Stimulated activated CD4-positive, alpha-beta T cell treated with anti-CD3 and anti-CD28 coated beads, Interleukin-15, amount 100 ng/mL, for 48 hours (primary cell): ENCODE results near the gene TLR10.
"Not testable (repeated sequence)": the region's sequence is repeated elsewhere in the genome, so short reads cannot be mapped to it uniquely, and the experiment has no call there.

Experiments used
- DNase-seq, 2 donors: peaks; one replicate each; pipeline ENCODE4 v3.0.0-alpha.2; 2020; ENCODE audit warnings: low read depth in 2 of 2

TLR10 gene

DNA sequence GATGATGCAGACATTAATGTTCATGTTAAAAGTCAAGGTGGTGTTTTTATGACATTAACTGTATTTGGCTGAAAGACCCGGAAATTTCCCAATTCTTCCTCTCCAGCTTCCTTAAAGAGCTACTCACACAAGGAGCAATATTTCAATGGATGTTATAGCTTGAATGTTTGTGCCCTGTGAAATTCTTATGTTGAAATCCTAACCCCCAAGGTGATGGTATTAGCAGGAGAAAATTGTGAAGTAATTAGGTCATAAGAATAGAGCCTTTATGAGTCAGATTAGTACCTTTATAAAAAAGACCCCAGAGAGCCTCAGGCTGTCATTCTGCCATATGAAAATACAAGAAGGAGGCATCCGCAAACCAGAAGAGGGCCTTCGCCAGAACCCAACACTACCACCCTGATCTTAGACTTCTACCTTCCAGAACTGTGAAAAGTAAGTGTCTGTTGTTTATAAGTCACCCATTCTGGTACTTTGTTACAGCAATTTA, 18.2 kb upstream of the TLR10 start:
- no peak for DNase-seq

DNA sequence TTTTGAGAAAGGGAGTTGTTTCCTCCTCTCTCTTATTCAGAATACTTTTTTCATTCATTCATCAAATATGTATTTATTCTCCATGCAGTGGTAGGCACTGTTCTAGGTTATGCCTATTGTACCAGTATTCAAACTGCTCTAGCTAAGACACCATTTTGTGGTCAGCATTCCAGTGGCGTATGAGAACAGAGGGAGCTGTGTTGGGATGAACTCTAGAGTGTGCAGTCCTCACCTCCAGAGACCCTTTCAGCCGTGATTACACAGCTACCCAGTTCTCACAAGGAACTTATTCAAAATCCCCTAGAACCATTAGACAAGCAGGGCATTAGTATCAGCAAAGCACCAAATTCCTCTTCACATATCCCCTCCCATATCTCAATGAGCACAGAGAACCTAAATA, 17.6 kb upstream of the TLR10 start:
- no peak for DNase-seq

DNA sequence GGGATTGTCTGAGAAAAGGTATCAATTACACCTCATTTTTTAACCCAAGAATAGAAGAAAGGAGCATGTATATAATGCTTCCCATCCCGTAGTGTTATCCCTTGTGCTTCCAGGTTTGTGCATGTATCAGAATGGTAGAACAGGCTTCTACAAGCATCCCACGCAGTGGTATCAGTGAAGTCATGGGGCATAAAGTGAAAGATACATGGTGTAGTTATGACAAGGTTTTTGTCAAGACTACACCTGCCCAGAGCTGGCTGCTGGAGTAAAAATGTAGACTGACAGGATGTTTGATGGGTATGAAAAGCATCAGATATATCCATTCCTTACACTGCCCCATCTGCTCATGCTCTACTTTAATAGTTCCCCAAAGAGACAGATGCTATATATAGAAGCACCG, 12.3 kb upstream of the TLR10 start:
- DNase-seq, result no peak

DNA sequence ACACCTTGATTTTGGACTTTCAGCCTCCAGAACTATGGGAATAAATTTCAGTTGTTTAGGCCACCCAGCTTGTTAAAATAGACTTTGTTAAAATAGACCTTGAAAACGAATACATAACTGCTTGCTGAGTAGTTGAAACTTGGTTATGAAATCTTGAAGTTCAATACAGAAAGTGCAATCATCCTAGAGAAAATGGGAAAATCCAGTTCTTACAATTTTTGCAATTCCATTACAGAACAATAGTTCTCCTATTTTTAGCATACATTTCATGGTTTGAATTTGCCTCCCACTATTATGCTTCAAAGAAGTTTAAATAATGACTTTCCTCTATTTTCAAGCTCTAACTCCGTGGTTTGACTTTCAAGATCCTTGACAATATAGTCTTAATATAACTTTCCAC, 11.3 kb upstream of the TLR10 start:
- no peak for DNase-seq

DNA sequence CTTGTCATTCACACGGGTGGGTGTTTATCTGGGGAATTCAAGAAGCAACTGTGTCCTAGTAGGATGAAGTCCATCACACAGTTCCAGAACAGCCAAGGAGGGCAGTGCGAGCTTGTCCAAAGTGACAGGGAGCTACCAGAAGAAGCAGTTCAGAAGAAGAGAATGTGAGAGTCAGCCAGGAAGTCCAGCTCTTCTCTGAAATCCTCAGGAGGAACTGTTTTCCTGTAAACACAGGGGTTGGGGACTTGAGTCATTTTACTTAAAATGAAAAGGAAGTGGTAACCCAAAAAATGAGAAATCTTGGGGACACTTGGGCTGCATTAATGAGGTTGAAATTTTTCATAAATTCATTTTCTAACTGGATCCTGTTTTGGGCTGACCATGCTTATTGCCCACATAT, 8.2 kb upstream of the TLR10 start:
- no peak for DNase-seq

DNA sequence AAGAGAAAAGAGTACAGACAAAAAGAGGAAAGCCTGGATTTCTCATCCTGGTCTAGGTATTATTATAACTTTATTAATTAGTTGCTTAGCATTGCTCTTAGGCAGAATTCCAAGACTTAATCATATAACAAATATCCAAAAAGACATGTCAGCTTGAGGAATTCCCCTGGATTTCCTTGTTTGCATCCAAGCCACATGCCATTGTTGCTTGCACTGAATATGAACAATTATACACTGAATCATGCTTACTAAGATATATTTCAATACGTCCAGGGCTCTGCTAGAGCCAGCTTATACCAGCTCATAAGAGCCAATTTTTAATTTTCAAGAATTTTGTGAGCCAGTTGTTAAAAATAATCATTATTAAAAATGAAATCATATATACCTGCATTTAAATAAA, 5.5 kb upstream of the TLR10 start:
- DNase-seq, result no peak

DNA sequence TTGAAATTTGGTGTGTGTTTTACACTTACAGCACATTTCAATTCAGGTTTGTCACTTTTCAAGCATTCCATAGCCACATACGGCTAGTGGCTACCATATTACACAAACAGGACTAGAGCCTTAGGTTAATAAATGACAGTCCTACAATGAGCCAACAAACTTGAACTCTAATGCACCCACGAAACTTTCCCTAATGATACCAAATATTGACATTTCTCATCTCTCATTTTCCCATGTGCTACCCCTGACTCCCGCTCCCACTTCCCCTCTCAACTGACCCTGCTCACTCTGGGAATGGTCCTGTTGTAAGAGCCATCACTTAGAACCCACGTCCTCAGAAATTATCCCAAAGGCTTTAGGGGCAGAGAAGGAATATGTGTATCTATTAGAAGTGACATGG, 4.9 kb upstream of the TLR10 start:
- no peak for DNase-seq

DNA sequence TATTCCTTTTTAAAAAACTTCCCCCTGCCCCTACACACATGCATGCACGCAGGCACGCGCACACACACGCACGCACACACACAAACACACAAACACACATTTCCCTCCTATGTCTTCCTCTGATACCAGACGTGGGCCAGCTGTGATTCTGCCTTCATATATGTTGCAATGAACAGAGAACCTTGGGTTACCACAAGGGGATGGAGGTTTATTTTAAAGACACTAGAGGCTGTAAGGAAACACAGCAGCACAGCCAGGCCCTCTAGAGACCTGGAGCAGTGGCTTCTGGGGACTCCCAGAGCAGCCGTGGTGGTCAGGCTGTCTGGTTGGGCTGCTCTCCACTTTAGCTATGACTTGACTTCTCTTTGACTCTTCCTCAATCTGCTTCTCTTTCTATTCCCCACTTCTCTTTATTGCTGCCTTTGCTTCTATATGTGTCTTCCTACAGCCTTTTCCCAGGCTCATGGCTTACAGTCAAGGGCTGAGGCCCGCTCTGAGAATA, 3.2 kb upstream of the TLR10 start:
- no peak for DNase-seq

DNA sequence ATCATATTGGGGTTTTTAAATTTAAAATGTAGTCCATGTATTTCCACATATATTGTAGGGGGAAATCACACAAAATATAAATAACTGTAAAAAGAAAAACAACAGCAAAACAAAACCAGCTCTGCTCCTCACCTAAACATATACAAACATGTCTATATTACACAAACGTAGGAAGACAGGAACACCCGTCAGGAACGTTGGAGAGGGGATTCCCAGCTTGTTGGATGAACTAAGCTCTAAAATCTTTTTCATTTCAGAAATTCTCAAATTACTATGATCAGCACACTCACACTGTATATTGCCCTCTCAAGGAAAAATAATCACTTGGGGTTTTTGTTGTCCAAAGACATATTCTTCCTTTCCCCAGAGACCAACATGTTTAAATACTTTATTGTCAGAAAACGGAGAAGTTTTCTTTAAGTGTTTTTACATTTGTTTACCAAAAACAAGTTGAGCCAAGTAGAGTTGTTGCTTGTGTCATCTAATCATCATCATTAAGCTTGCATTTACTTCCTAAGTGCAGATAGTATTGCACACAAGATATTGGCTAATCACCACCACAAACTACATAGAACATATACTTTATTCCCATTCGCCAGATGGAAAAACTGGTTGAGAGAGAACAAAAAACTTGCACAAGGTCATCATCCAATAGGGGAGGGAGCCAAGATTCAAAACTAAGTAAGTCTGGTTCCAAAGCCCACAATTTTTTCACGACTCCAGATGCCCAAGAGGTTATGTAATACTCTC, 2.4 kb upstream of the TLR10 start:
- no peak for DNase-seq

DNA sequence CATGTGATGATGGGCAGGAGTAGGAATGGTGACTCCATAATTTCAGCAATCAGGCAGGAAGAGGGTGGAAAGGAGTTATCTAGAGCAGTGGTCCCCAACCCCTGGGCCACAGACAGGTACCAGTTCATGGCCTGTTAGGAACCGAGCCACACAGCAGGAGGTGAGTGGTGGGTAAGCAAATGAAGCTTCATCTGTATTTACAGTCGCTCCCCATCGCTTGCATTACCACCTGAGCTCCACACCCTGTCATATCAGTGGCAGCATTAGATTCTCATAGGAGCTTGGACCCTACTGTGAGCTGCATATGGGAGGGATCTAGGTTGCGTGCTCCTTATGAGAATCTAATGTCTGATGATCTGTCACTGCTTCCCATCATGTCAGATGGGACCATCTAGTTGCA, 1.4 kb upstream of the TLR10 start:
- DNase-seq, result no peak

DNA sequence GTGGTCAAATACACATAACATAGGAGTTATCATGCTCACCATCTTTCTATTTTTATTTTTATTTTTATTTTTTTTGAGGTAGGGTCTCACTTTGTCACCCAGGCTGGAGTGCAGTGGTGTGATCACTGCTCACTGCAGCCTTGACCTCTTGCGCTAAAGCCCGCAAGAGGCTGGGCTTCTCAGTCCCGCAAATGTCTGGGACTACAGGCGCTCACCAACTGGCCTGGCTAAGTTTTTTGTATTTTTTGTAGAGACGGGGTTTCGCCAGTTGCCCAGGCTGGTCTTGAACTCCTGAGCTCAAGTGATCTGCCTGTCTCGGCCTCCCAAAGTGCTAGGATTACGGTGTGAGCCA, 295 bp upstream of the TLR10 start:
- DNase-seq, result no peak

DNA sequence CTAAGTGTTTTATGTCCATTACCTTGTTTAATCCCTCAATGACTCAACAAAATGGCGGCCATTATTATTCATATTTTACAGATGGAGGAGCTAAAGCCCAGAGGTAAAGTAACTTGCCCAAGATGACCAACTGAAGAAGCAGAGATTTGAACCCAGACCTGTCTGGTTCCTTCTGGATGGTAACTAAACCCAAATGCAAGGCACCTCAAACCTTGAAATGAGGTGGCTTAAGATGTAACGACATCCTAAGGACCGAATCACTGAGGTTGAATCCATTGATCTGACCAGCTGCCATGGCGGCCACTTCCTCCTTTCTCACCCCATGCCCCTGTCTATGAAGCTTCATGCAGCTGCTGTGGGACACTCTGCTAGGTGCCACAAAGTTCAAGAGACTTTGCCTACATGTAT, 932 bp downstream of the TLR10 start:
- DNase-seq, result no peak

DNA sequence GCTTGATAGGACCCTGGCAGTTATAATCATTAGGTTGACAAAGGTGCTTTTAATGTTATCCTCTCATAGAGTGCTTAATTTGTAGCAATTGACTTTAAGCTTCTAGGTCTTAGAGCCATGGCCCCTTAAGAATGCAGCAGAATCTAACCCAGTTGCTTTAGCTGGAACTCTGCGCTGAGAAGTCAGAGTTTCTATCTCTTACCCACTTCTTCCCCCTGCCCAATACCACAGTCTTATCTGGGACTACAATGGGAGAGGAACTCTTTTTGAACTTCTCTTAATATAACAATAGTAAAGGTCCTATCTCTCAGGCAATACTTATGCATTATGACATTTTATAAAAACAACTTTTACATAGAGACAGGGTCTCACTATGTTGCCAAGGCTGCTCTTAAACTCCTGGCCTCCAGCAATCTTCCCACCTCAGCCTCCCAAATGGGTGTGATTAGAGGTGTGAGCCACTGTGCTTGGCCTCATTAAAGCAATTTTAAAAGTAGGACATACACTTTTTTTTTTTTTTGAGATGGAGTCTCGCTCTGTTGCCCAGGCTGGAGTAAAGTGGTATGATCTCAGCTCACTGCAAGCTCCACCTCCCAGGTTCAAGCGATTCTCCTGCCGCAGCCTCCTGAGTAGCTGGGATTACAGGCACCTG, 1.8 kb downstream of the TLR10 start:
- DNase-seq, result no peak

DNA sequence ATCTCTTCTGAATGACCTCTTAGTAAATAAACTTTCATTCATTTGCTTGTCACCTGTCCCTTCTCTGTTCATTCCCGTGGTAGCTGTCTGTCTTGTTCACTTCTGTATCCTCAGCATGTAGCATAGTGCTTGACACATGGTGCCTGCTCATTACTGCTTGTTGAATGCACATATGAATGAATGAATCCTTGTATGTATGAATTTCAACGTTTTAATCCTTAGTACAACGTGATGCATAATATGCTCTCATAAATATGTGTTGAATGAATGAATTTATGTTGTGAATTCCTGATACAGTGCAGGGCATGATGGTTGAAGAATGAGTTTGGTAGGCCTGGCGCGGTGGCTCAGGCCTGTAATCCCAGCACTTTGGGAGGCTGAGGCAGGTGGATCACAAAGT, 3.0 kb downstream of the TLR10 start:
- DNase-seq, result no peak

DNA sequence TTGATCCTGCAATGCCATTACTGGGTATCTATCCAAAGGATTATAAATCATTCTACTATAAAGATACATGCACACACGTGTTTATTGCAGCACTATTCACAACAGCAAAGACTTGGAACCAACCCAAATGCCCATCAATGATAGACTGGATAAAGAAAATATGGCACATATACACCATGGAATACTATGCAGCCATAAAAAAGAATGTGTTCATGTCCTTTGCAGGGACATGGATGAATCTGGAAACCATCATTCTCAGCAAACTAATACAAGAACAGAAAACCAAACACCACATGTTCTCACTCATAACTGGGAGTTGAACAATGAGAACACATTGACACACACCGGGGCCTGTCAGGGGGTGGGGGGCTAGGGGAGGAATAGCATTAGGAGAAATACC, 4.9 kb downstream of the TLR10 start:
- DNase-seq, result not testable (repeated sequence)

DNA sequence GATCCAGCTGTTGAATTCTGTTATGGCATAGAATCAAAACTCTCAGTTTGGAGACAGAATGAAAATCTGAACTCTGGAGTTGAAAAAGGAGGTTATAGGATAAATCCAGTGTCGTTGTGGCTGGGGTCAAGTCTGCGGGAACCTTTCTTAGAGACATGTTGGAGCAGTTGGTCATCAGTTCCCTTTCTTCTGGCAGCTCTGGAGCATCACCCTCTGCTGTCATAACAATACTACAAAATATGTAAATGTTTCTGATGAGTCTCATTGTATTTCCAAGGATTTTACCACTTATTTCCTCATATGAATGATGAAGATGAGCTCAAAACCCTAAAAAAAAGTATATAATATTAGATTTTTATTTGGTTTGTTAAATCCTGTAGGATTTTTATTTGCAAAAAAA, 7.5 kb downstream of the TLR10 start:
- no peak for DNase-seq

DNA sequence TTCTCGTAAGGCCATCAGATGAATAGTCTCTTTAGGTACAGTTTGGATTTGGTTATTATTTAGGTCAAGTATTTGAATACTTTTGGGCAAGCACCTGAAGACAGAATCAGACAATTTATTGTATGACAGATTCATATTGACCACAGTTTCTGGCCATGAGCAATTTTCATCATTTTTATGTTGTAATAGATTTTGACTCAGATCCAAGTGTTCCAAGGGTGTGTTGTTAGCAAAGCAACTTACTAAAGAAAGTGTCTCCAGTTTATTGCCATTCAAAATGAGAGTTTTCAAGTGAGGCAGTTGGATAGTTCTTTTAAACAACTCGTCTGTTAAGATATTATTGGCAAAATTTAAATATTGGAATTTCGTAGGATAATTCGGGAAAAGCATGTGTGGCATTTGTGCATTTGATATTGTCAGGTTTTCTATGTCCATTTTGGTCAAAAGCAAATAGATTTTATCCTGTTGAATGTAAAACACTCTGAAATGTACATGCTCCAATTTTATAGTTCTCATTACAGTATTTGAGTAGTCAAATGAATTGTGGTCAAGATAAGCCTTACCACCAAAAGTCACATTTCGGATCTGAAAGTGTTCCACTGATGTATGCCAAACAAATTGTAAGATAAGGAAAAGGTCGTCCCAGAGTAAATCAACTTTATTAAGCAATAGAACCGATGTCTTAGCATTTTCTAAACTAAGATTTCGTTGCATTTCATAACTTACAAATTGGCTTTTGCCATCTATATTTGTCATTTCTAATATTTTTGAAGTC, 8.4 kb downstream of the TLR10 start:
- DNase-seq, result no peak

DNA sequence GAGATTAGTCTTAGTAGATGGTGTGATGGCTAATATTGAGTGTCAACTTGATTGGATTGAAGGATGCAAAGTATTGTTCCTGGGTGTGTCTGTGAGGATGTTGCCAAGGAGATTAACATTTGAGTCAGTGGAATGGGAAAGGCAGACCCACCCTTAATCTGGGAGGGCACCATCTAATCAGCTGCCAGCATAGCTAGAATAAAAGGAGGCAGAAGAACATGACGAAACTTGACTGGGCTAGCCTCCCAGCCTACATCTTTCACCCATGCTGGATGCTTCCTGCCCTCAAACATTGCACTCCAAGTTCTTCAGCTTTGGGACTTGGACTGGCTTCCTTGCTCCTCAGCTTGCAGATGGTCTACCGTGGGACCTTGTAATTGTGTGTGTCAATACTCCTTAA, 12.5 kb downstream of the TLR10 start:
- not testable (repeated sequence) for DNase-seq

DNA sequence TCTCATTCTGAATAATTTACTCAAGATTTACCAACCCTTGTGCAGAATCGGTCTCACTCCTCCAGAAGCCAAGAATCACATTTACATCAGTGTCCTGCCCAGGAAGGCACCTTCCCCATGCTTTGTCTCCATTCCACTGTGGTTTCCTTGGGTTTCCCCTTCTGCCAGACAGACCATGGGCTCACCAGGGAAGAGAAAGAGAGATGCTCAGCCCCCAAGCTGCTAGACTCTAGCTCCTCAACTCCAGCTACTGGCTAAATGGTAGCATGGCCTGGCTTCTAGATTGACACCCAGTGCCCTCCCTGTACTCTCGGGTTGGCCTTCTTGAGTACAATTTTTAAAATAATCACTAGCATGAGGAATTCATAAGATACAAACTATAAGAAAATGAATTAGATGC, 12.9 kb downstream of the TLR10 start:
- DNase-seq, result no peak

DNA sequence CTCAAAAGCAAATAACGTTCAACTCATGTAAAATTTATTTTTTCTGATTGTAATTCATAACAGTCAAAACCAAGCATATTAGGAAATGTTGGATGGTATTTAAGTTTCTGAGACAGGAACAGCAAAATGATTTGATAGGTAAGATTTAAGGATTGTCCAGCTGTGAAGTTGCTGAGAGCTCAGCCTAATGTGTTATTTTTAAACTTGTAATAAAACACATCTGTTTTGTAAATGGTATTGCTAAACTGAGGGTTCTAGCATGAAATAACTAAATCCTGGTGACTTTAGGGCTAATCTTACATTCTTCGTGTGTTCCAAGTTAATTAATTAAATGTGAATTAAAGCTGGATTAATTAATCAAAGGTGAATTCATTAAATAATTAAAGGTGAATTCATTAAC, 13.3 kb downstream of the TLR10 start:
- no peak for DNase-seq

DNA sequence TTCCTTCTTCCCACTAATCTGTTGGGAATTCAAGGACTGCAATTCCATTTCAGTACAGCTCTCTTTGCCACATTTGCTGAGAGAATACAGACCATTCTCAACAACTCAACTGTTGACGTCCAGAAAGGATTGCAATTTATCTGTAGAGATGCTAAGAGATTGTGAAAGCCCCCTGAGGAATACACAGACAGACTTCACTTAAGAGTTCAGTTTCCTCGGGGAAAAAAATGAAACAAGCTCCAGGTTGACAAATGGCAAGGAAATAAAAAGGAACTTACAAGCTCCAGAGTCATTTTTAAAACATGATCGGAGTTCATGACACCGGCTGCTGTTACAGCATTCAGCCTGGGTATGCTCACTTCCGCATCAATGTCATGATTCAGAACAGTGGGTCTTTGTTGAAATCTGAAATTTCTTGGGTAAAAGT, 13.8 kb downstream of the TLR10 start:
- no peak for DNase-seq

DNA sequence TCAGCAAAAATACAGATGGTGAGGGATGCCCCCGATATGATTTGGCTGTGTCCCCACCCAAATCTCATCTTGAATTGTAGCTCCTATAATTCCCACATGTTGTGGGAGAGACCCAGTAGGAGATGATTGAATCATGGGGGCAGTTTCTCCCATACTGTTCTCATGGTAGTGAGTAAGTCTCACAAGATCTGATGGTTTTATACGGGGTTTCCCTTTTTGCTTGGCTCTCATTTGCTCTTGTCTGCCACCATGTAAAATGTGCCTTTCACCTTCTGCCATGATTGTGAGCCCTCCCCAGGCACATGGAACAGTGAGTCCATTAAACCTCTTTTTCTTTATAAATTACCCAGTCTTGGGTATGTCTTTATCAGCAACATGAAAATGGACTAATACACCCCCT, 15.8 kb downstream of the TLR10 start:
- DNase-seq, result not testable (repeated sequence)

DNA sequence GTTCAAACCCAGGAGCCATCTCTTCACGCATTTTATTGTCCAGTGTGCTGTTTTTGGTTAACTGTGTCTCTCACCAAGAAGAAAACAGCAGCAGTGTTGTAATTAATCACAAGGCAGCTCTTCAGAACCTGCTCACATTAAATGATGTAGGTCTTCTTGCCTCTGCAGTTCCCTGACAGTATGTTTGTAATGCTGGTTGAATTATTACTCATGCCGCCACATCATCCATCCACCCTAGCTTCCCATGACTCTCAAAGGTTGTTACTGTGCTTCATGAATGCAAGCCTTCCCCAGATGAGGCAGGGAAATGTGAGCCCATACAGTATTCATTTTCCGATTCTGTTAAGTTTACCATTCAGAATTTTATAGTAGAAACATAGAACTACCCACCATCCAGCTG, 17.4 kb downstream of the TLR10 start:
- no peak for DNase-seq
